Measurements from ENCODE around the gene CCR8. TPM values are rescaled to one million over a fixed set of nuclear protein-coding genes. Genes with fewer than 3 reads are reported as not detected.
"Not testable (repeated sequence)": the region's sequence is repeated elsewhere in the genome, so short reads cannot be mapped to it uniquely, and the experiment has no call there.

Gene CCR8
- total and polyA plus RNA-seq, 2 experiments from 2014 or later: not detected

DNA sequence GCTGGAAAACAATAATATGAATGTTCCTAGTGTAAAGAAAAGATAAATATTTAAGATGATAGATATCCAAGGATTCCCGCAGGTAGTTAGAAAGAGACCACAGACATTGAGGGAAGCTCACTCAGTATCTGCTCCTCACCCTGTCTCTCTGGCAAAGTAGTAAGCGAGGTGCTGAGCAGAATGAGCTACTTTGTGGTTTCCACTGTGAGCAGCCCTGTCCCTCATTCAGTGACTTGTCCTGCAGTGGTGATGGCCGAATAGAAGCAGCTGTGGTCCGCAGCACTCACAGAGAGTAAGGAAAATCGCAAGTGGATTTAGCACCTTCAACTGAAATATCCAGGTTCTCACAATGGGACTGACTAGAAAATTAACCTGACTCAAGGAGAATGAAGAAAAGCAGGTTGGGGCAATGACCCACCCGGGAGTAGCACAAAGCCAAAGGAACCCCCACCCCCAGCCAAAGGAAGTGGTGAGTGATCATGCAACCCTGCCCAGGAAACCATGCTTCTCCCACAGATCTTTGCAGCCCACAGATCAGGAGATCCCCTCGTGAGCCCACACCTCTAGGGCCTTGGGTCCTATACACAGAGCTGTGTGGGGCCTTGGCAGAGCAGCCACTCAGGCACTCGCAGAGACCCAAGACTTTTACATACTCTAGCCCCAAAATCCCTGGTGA is 31.9 kb downstream of the CCR8 start:
- Histone ChIP-seq H3K4me2 (no peak overlapping the region), H3K9me3 (ENCODE audit: low read depth) (no peaks in the 10 kb centered on the region), H3K4me1 (ENCODE audit: insufficient read depth) (peaks cover 7% of the 10 kb centered on the region), H3K27ac (no peak overlapping the region), H4K20me1 (ENCODE audit: insufficient read depth, poor library complexity, severe bottlenecking) (no peaks in the 10 kb centered on the region), H3K9me2 (replicated peaks; ENCODE audit: insufficient read depth) (no peaks in the 10 kb centered on the region), H3K36me3 (replicated peaks; ENCODE audit: insufficient read depth, low read depth) (no peaks in the 10 kb centered on the region), H3K4me3 (no peak overlapping the region), H3K27me3 (no peaks in the 10 kb centered on the region), H3K79me2 (no peaks in the 10 kb centered on the region), H2AFZ (no peak overlapping the region)
- 85% methylated on average over 8 of the region's 8 CpGs for WGBS (ENCODE audit: low lambda C conversion rate, missing lambda C conversion rate)
- TF ChIP-seq, protein P1, sequence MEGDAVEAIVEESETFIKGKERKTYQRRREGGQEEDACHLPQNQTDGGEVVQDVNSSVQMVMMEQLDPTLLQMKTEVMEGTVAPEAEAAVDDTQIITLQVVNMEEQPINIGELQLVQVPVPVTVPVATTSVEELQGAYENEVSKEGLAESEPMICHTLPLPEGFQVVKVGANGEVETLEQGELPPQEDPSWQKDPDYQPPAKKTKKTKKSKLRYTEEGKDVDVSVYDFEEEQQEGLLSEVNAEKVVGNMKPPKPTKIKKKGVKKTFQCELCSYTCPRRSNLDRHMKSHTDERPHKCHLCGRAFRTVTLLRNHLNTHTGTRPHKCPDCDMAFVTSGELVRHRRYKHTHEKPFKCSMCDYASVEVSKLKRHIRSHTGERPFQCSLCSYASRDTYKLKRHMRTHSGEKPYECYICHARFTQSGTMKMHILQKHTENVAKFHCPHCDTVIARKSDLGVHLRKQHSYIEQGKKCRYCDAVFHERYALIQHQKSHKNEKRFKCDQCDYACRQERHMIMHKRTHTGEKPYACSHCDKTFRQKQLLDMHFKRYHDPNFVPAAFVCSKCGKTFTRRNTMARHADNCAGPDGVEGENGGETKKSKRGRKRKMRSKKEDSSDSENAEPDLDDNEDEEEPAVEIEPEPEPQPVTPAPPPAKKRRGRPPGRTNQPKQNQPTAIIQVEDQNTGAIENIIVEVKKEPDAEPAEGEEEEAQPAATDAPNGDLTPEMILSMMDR (IDR thresholded peaks at IDR 0.05; ENCODE audit: poor library complexity): no peak
- TF ChIP-seq EZH2 (IDR thresholded peaks at IDR 0.05; ENCODE audit: borderline replicate concordance) (no peak), EZH2phosphoT487 (IDR thresholded peaks at IDR 0.05; ENCODE audit: low read depth, severe bottlenecking, unreplicated experiment) (no peak)
- DNase-seq (ENCODE audit: low spot score): no peak

DNA sequence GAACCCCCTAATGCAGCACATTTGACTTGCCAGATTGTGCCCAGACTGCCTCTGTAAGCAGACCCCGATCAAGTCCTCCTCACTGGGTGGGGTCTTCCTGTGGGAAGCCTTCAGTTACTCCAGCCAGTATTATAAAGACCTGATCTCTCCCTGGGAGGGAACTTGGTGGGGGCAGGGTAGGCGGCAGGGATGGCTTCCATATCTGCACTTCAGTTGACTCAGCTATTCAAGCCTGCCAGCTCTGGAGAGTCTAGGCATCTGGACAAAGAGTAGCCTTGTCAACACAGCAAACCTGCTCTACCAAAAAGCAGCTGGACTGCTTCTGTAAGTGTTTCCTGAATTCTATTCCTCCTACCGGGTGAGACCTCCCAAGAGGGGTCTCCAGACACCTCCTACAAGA is 32.7 kb downstream of the CCR8 start:
- H3K27ac ChIP-seq: no peak overlapping the region
- H3K4me2 ChIP-seq: no peak overlapping the region
- no peak overlapping the region for H3K4me3 ChIP-seq
- no peaks in the 10 kb centered on the region for H3K9me3 ChIP-seq (ENCODE audit: low read depth)
- H3K9me2 ChIP-seq (replicated peaks; ENCODE audit: insufficient read depth): no peaks in the 10 kb centered on the region
- TF ChIP-seq, protein P1 (IDR thresholded peaks at IDR 0.05; ENCODE audit: poor library complexity): no peak
- no peak for TF ChIP-seq EZH2 (IDR thresholded peaks at IDR 0.05; ENCODE audit: borderline replicate concordance)
- no peak for TF ChIP-seq EZH2phosphoT487 (IDR thresholded peaks at IDR 0.05; ENCODE audit: low read depth, severe bottlenecking, unreplicated experiment)
- H3K79me2 ChIP-seq: no peaks in the 10 kb centered on the region
- WGBS (ENCODE audit: low lambda C conversion rate, missing lambda C conversion rate): 39% methylated on average over 3 of the region's 3 CpGs
- no peak for DNase-seq (ENCODE audit: low spot score)
- H3K27me3 ChIP-seq: no peaks in the 10 kb centered on the region
- no peak overlapping the region for H2AFZ ChIP-seq
- H4K20me1 ChIP-seq (ENCODE audit: insufficient read depth, poor library complexity, severe bottlenecking): no peaks in the 10 kb centered on the region
- H3K36me3 ChIP-seq (replicated peaks; ENCODE audit: insufficient read depth, low read depth): no peaks in the 10 kb centered on the region
- peaks cover 7% of the 10 kb centered on the region for H3K4me1 ChIP-seq (ENCODE audit: insufficient read depth)

DNA sequence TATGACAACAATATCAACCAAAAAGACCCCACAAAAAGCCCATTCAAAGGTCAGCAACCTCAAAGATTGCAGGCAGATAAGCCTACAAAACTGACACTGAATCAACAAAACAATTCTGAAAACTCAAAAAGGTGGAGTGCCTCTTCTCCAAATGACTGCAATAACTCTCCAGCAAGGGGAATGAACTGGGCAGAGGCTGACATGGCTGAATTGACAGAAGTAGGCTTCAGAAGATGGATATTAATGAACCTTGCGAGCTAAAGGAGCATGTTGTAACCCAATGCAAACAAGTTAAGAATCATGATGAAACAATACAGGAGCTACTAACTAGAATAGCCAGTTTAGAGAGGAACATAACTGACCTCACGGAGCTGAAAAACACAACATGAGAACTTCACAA is 33.3 kb downstream of the CCR8 start:
- H3K27ac ChIP-seq: no peak overlapping the region
- TF ChIP-seq EZH2 (IDR thresholded peaks at IDR 0.05; ENCODE audit: borderline replicate concordance) (no peak), EZH2phosphoT487 (IDR thresholded peaks at IDR 0.05; ENCODE audit: low read depth, severe bottlenecking, unreplicated experiment) (no peak)
- TF ChIP-seq, protein P1 (IDR thresholded peaks at IDR 0.05; ENCODE audit: poor library complexity): no peak
- no peaks in the 10 kb centered on the region for H3K36me3 ChIP-seq (replicated peaks; ENCODE audit: insufficient read depth, low read depth)
- no peaks in the 10 kb centered on the region for H4K20me1 ChIP-seq (ENCODE audit: insufficient read depth, poor library complexity, severe bottlenecking)
- WGBS (ENCODE audit: low lambda C conversion rate, missing lambda C conversion rate): 78% methylated on average over 2 of the region's 2 CpGs
- no peaks in the 10 kb centered on the region for H3K9me3 ChIP-seq (ENCODE audit: low read depth)
- H3K4me2 ChIP-seq: no peak overlapping the region
- H2AFZ ChIP-seq: no peak overlapping the region
- DNase-seq (ENCODE audit: low spot score): no peak
- peaks cover 7% of the 10 kb centered on the region for H3K4me1 ChIP-seq (ENCODE audit: insufficient read depth)
- H3K79me2 ChIP-seq: no peaks in the 10 kb centered on the region
- no peak overlapping the region for H3K4me3 ChIP-seq
- no peaks in the 10 kb centered on the region for H3K27me3 ChIP-seq
- no peaks in the 10 kb centered on the region for H3K9me2 ChIP-seq (replicated peaks; ENCODE audit: insufficient read depth)

DNA sequence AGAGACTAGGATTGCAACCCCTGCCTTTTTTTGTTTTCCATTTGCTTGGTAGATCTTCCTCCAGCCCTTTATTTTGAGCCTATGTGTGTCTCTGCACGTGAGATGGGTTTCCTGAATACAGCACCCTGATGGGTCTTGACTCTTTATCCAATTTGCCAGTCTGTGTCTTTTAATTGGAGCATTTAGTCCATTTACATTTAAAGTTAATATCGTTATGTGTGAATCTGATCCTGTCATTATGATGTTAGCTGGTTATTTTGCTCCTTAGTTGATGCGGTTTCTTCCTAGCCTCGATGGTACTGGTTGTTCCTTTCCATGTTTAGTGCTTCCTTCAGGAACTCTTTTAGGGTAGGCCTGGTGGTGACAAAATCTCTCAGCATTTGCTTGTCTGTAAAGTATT is 40.9 kb downstream of the CCR8 start:
- not testable (repeated sequence) for H3K27ac ChIP-seq; H3K4me2 ChIP-seq; H4K20me1 ChIP-seq (ENCODE audit: insufficient read depth, poor library complexity, severe bottlenecking); DNase-seq (ENCODE audit: low spot score); H3K9me3 ChIP-seq (ENCODE audit: low read depth); H3K4me1 ChIP-seq (ENCODE audit: insufficient read depth); H3K4me3 ChIP-seq; H3K27me3 ChIP-seq; H2AFZ ChIP-seq; H3K79me2 ChIP-seq; H3K9me2 ChIP-seq (replicated peaks; ENCODE audit: insufficient read depth); H3K36me3 ChIP-seq (replicated peaks; ENCODE audit: insufficient read depth, low read depth)
- WGBS (ENCODE audit: low lambda C conversion rate, missing lambda C conversion rate): 80% methylated on average over 4 of the region's 4 CpGs
